Measurements from ENCODE around the gene EEIG1. TPM values are rescaled to one million over a fixed set of nuclear protein-coding genes. Genes with fewer than 3 reads are reported as not detected.
A peak's percentile ranks its signal among the peaks of the same experiment; 100 is the strongest.

Gene EEIG1
- total and polyA plus RNA-seq, 2 of the 4 experiments (the other 2 are of a cell fraction), result 1.1 to 23.2 TPM

DNA sequence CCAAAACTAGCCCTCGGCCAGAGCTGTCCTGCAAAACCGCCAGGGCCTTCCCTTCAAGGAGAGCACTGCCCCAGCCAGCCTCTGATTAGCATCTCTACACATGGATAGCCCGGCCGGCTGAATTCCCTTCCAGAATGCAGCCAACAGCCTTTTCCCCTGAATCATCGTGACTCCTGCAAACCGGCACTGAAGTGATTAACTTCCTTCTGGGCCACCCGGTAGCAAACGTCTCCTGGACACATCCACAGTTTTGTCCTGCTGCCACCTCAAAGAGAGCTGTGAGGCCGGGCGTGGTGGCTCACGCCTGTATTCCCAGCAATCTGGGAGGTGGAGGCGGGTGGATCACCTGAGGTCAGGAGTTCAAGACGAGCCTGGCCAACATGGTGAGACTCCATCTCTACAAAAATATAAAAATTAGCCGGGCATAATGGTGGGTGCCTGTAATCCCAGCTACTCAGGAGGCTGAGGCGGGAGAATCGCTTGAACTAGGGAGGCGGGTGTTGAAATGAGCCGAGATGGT lies 21.1 kb upstream of the EEIG1 start:
- 2% methylated on average over 8 of the region's 18 CpGs; no CpG with 5 or more reads in 1 of the 2 experiments for WGBS, 2 experiments (ENCODE audit: extremely low coverage in 2 of 2, insufficient read length in 1 of 2)
- H3K9me1 ChIP-seq (ENCODE audit: insufficient read depth, low read length), result peaks cover 7% of the 10 kb centered on the region
- BruUV-seq (replicated peaks), result no TSS peak
- no peak overlapping the region for H3K4me3 ChIP-seq (ENCODE audit: insufficient read depth, low read depth, low read length)
- H3K27me3 ChIP-seq (ENCODE audit: control insufficient read depth, insufficient read depth, low read length), result no peaks in the 10 kb centered on the region
- intact Hi-C loops (cut with micrococcal nuclease), result loop anchor here (5.0 kb wide), 1 partner anchor 35 kb away; no protein-coding TSS in a partner anchor
- H3K9ac ChIP-seq (ENCODE audit: low read depth, low read length), result no peak overlapping the region; the same call in 1 of the 2 replicates
- H4K20me1 ChIP-seq (ENCODE audit: insufficient read depth, low read length), result no peaks in the 10 kb centered on the region
- ATAC-seq (ENCODE audit: low read depth) (peak; percentile 98), DNase-seq (peak; percentile 89)
- peak overlapping the region; percentile 42 for H3K18ac ChIP-seq (ENCODE audit: low read depth, low read length)
- peak overlapping the region; percentile 89 for H2BK5ac ChIP-seq (ENCODE audit: low read depth, low read length, poor library complexity, severe bottlenecking)
- peak overlapping the region; percentile 73 for H2BK120ac ChIP-seq (ENCODE audit: low read depth, low read length)
- in situ Hi-C loops (cut with MboI; ENCODE audit: low sequenced_read_pairs), result no loop called here
- H4K5ac ChIP-seq (ENCODE audit: low read depth, low read length), result peak overlapping the region; percentile 83; the same call in 1 of the 2 replicates
- ChIA-PET POLR2A (ENCODE audit: unreplicated experiment) (interaction anchor here (0.6 kb wide), 1 partner anchor 78 kb away, joined by 14 read pairs; no protein-coding TSS in a partner anchor), CTCF (no interaction called here)
- H3K27ac ChIP-seq (ENCODE audit: insufficient read depth, low read length), result peak overlapping the region; percentile 71
- no peaks in the 10 kb centered on the region for H3K79me1 ChIP-seq (ENCODE audit: low read depth in 1 of 2, low read length in 2 of 2)
- no peaks in the 10 kb centered on the region for H3K36me3 ChIP-seq (ENCODE audit: control insufficient read depth, insufficient read depth, low read length)
- H2AFZ ChIP-seq (replicated peaks; ENCODE audit: low read length, poor library complexity), result peak overlapping the region; percentile 87
- peak overlapping the region; percentile 77 for H4K91ac ChIP-seq (ENCODE audit: insufficient read depth, low read depth, low read length)
- peak overlapping the region; percentile 62; the same call in 1 of the 2 replicates for H3K56ac ChIP-seq (ENCODE audit: extremely low read depth, insufficient read depth, low read length)
- H3K9me3 ChIP-seq (ENCODE audit: control insufficient read depth, insufficient read depth, low read length), result no peaks in the 10 kb centered on the region
- TF ChIP-seq BHLHE40 (IDR thresholded peaks at IDR 0.05; ENCODE audit: low read depth, low read length), result no peak
- 0 out of 2 replicates have a peak, but pooled peaks have one; percentile 38 for TF ChIP-seq FOS (IDR thresholded peaks at IDR 0.05; ENCODE audit: low read depth, low read length)
- peak; percentile 18; the same call in 1 of the 2 replicates for TF ChIP-seq RAD21 (IDR thresholded peaks at IDR 0.05; ENCODE audit: low read length)
- no peak for TF ChIP-seq MAZ (IDR thresholded peaks at IDR 0.05; ENCODE audit: borderline replicate concordance, low read depth, low read length)
- no peak for TF ChIP-seq CEBPB (IDR thresholded peaks at IDR 0.05; ENCODE audit: low read depth, low read length)
- no peak for TF ChIP-seq CHD1 (IDR thresholded peaks at IDR 0.05; ENCODE audit: low read depth, low read length)
- TF ChIP-seq NFE2L2 (IDR thresholded peaks at IDR 0.05; ENCODE audit: low read depth, low read length), result peak; percentile 98
- no peak for TF ChIP-seq RFX5 (IDR thresholded peaks at IDR 0.05; ENCODE audit: low read depth, low read length)
- TF ChIP-seq POLR2A (IDR thresholded peaks at IDR 0.05; ENCODE audit: low read depth, low read length), result 0 out of 2 replicates have a peak, but pooled peaks have one; percentile 32
- TF ChIP-seq MXI1 (IDR thresholded peaks at IDR 0.05; ENCODE audit: borderline replicate concordance, low read depth, low read length), result peak; percentile 61; the same call in 1 of the 2 replicates
- TF ChIP-seq SMC3 (IDR thresholded peaks at IDR 0.05; ENCODE audit: low read depth, low read length), result 0 out of 2 replicates have a peak, but pooled peaks have one; percentile 2
- TF ChIP-seq, protein P1, sequence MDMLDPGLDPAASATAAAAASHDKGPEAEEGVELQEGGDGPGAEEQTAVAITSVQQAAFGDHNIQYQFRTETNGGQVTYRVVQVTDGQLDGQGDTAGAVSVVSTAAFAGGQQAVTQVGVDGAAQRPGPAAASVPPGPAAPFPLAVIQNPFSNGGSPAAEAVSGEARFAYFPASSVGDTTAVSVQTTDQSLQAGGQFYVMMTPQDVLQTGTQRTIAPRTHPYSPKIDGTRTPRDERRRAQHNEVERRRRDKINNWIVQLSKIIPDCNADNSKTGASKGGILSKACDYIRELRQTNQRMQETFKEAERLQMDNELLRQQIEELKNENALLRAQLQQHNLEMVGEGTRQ (IDR thresholded peaks at IDR 0.05; ENCODE audit: low read depth, low read length), result no peak
- peak; percentile 69 for TF ChIP-seq MAFK (IDR thresholded peaks at IDR 0.05; ENCODE audit: low read depth, low read length)
- TF ChIP-seq RCOR1 (IDR thresholded peaks at IDR 0.05; ENCODE audit: insufficient replicate concordance, low read length), result peak; percentile 47
- H2AK5ac ChIP-seq (ENCODE audit: low read depth, low read length), result peak overlapping the region; percentile 99; the same call in 1 of the 2 replicates
- peak overlapping the region; percentile 65 to 93; a peak in 3 of 4 replicates for H4K8ac ChIP-seq (ENCODE audit: low read depth in 2 of 2, low read length in 2 of 2)
- H3K4me2 ChIP-seq (ENCODE audit: low read depth, low read length), result no peak overlapping the region
- peak overlapping the region; percentile 89 for H3K14ac ChIP-seq (replicated peaks; ENCODE audit: low read depth, low read length)
- H3K23ac ChIP-seq (ENCODE audit: low read depth, low read length), result peak overlapping the region; percentile 84; the same call in 1 of the 2 replicates
- peaks cover 9% of the 10 kb centered on the region for H3K4me1 ChIP-seq (ENCODE audit: control insufficient read depth, insufficient read depth, low read length)
- H2AK9ac ChIP-seq (replicated peaks; ENCODE audit: low read depth, low read length, poor library complexity), result peak overlapping the region; percentile 89
- H3K4ac ChIP-seq (ENCODE audit: low read depth, low read length), result peak overlapping the region; percentile 87
- H2BK20ac ChIP-seq (ENCODE audit: low read depth, low read length), result peak overlapping the region; percentile 85
- peak overlapping the region; percentile 79; the same call in 2 of the 3 replicates for H2BK15ac ChIP-seq (ENCODE audit: low read depth, low read length)
- dilution Hi-C loops (cut with HindIII; ENCODE audit: low sequenced_read_pairs, unreplicated experiment), result no loop called here
